ENCODE data around the gene ZNF747.
A peak's percentile ranks its signal among the peaks of the same experiment; 100 is the strongest.

ZNF747 gene

DNA sequence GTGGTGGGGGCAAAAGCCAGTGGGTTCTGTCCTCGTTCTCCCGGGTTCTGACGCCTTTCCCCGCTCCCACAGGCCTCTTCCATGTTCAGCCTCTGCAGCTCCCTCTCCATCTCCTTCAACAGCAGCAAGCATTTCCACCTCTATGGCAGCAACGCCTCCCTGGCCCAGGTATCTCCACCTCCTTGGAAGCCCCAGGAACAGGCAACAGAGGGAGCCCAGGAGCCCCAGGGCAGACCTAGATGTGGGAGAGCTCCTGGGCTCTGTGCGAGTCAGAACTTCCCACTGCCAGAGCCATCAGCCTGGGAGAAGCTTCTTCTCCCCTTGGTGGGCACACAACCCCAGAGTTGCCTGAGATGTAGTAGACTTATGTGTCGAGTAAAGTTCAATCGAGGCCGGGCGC lies 16.1 kb downstream of the ZNF747 start:
- no peak for DNase-seq (ENCODE audit: low spot score)

DNA sequence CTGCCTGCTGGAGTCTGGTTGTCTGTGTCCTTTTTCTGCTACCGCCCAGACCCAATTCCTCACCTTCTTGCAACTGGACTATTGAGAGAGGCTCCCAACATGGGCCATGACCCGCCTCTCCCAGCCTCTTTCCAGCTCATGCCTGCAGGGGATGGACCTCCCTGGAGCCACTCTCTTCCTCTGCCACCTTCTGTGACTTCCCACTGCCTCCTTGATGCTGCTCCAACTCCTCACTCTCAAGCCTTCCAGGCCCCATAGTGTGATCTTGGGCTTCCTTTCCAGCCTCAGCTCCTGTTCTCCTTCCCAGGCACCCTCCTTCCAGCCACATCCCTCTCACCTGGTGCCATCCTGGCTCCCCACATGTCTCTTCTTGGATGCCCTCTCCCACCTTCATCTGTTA lies 19.4 kb downstream of the ZNF747 start:
- no peak for DNase-seq (ENCODE audit: low spot score)

DNA sequence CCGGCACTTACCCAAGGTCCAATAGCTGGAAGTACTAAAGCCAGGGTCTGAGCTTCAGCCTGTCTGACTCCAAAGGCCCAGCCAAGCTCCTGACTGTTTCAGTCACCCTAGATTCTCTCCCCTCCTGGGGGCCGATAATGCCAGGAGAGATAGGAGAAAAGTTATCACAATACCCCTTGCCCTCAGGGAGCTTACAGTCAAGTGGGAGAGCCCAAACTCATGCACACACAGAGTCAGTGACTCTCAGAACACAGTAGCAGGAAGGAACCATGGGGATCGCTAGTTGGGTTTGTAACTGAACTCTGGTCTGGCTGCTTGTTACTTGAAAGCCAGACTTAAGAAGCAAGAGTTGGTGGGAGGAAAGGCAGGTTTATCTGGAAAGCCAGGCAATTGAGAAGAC lies 23.1 kb downstream of the ZNF747 start:
- no peak for DNase-seq (ENCODE audit: low spot score)

DNA sequence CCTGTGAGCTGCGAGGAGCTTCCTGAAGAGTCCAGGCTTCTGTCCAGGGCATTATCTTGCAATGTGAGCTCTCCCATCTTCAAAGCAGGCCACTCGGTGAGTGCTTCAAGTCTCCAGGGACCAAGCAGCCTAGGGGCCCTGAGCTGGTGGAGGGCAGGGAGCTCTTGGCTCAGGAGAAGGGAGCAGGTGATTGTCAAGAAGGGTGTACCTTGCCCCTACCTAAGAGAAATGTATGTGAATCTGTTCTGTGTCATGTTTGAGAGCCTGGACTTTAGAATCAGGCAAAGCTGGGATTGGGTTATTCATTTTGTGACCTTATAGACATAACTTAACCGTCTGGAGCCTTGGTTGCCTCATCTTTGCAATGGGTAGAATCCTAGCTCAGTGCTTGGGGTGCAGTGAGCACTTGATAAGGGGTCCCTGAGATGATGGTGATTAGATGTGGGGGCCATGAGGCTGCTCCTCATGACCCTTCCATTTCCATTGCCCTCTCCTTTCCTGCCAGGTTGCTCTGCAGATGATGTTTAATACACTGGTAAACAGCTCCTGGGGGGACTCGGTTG lies 24.2 kb downstream of the ZNF747 start:
- no peak for DNase-seq (ENCODE audit: low spot score)

DNA sequence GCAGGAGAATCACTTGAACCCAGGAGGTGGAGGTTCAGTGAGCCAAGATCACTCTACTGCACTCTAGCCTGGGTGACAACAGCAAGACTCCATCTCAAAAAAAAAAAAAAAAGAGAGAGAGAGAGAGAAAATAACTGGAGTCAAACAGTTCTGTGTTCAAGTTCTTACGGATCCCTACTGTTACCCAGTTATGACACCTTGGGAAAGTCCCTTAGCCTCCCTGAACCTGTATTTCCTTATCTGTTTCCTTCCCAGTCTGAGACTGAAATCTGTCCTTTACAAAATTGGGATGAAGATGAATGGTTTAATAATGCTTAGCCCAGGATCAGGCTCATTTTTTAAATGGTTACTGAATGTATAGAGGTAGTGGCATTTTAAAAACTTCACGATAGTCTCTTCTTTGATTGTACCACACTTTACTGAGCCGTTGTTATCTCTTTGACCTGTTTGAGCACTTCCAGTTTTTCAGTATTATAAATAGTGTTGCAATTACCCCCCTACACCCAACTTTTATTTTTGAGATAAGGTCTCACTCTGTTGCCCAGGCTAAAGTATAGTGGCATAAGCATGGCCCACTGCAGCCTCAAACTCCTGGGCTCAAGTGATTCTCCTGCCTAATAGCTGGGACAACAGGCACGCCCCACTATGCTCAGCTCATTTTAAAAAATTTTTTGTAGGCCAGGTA lies 25.4 kb downstream of the ZNF747 start:
- DNase-seq (ENCODE audit: low spot score): no peak

DNA sequence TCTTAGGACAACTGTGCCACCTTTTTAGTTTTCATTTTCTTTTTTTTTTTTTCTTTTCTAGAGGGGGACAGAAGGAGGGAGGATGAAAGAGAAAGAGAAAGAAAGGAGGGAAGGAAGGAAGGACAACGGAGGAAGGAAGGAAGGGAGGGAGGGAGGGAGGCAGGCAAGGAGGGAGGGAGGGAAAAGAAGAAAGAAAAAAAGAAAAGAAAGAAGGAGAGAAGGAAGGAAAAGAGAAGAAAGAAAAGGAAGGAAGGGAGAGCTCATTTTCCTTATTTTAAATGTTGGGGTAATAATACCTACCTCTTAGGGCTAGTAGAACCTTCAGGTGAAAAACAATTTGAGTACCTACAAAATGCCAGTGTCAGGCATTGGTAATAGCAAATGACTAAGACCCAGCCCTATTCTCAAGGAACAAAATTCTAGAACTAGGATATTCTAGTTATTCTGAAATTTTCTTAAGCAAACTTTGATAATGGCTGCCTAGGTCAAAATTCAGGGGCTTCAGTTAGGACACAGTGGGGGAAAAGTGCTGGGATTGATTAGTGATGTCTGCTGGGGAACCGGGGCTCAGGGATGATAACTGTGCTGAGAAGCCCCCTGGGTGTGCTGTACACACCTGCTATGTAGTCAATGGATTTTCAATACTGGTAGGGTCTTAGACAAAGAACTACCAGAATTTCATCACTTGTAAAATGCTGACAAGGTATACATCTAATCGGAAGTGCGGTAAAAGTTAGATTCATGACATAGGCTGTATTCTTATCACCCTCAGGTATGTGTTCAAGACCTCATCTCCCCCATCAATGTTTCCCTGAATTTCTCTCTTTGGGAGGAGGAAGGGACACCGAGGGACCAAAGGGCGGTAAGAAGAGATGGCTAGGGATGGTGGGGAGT lies 31.0 kb downstream of the ZNF747 start:
- DNase-seq (ENCODE audit: low spot score): no peak

DNA sequence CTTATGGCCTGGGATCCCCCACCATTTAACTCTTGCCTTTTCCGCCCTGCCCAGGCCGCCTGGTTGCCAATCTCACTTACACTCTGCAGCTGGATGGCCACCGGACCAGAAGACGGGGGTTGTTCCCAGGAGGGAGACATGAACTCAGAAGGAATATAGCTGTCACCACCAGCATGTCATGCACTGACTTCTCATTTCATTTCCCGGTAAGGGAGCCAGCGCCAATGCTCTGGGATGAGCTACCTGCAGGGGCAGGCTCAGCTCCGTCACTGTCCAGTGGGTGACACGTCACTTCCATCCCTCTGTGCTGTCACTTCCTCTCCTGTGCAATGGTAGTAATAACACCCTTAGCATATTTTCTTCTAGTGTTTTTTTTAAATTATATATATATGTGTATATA lies 35.4 kb downstream of the ZNF747 start:
- DNase-seq (ENCODE audit: low spot score): no peak

DNA sequence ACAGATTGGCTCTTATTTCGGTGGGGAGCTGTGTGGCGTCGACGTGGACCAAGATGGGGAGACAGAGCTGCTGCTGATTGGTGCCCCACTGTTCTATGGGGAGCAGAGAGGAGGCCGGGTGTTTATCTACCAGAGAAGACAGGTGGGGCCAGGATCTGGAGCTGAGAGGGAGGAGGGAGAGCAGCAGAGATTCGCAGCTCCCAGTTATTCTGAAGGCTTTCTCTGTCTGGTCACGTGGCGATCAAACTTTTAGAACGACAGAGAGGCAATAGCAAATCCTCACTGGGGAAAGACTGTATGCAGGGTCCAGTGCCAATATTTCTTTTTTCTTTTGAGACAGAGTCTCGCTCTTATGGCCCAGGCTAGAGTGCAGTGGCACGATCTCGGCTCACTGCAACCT lies 39.9 kb downstream of the ZNF747 start:
- no peak for DNase-seq (ENCODE audit: low spot score)

DNA sequence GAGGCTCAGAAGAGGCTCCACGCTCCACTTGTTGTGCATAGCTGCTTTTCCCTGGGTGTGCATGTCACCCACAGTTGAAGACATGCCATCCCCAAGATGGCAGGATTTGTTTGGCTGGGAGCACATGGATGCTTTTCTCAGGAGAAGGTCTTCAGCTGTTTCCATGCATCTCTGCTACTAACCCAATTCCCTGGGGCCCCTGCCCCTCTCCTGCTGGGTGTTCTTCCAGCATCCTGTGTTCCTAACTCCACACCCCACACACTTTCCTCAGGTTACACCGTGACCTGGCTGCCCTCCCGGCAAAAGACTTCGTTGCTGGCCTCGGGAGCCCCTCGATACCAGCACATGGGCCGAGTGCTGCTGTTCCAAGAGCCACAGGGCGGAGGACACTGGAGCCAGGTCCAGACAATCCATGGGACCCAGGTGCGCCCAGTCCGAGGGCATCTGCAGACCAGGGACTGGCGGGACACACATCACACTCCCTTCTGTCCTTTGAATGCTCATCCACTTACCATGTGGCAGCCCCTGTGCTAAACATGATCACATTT lies 40.6 kb downstream of the ZNF747 start:
- DNase-seq (ENCODE audit: low spot score): no peak

DNA sequence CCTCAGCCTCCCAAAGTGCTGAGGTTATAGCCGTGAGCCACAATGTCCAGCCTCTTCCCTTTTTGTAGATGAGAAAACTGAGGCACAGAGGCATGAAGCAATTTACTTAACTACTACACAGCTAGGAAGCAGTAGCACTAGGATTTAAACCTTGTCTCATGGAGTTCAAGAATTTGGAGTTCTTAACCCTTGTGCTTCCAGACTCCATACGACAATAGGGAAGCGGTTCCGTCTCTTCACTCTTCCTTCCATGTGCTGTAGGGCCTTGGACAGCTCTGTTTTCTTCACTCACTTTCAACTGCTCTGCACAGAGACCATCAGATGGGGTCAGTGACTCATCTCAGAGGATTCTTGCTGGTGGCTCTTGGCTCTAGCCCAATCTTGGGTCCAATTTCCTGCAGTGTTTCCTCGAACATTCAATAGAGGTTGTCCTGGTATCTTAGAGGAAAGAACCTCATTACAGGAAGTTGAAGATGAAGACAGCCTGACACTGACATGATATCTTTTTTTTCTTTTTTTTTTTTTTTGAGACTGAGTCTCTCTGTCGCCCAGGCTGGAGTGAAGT lies 42.8 kb downstream of the ZNF747 start:
- DNase-seq (ENCODE audit: low spot score): no peak

DNA sequence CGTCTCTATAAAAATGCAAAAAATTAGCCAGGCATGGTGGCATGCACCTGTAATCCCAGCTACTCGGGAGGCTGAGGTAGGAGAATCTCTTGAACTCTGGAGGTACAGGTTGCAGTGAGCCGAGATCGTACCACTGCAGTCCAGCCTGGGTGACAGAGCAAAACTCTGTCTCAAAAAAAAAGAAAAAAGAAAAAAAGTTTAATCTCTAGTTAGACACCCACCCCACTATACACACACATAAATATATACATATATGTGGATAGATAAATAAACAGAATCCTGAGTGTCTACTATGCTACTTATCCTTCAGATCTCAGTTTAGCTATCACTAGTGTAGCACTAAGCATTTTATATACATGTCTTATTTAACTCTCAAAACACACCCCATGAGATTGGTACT lies 43.4 kb downstream of the ZNF747 start:
- DNase-seq (ENCODE audit: low spot score): no peak

DNA sequence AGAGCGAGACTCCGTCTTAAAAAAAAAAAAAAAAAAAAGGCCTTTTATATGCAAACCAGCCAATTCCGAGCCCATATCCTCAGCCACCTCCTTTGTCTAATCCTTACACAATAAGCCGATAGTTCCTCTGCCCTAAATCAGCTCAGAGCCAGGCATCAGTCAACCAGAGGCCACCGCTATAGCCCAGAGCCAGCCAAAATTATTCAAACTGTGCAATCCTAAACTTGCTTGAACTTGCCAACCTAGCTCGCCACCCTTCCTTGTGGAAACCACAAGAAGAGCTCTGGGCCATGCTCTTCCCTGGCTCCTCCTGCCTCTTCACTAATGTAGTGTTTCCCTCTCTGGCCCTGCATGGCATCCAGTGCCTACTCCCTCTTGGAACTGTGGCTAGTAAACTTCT lies 44.4 kb downstream of the ZNF747 start:
- peak; percentile 26 for DNase-seq (ENCODE audit: low spot score)

DNA sequence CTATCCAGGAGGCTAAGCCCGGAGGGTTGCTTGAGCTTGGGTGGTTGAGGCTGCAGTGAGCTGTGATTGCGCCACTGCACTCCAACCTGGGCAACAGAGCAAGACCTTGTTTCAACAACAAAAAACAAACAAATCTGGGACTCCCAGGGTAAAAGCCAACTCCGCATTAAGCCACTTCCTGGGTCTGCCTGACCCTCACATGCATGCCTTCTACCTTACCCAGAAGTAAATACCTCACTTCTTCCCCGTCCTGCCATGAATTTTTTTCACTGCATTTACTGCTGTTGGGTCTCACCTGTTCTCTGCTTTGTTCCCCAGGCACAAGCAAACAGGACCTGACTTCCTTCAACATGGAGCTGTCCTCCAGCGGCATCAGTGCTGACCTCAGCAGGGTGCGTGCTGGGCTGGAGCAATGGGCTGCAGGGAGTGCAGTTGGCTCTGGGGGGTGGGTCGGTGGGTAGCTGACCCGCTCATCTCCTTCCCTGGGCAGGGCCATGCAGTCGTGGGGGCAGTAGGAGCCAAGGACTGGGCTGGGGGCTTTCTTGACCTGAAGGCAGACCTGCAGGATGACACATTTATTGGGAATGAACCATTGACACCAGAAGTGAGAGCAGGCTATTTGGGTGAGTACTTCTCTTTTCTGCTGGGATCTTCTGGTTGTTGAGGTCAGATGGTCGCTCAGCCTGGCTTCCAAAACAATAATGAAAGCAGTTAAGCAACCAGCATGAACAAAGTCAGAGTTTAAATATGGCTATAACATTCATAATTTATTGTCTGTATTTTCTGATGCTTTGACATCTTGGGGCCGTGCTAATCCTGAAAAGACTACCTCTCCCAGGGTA lies 45.7 kb downstream of the ZNF747 start:
- no peak for DNase-seq (ENCODE audit: low spot score)

DNA sequence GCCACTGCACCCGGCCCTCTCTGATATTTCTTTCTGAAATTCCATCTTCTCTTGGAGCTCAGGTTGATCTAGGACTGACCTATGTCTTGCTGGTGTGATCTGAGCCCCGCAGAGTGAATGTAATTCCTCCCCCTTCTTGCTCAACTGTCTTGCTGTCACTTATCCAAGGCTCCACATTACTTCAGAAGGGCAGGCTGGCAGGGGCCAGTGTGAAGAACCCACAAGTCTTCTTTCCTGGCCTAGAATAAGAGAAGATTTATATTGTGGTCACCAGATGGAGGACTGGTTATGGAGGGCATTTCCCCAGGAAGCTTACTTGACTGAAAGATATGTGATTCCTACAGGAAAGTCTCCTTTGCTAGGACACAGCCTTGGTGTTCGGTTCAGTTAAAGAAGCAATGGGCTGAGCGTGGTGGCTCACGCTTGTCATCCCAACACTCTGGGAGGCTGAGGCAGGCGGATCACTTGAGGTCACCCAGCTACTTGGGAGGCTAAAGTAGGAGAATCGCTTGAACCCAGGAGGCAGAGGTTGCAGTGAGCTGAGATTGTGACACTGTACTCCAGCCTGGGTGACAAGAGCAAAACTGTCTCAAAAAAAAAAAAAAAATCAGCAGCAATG lies 48.7 kb downstream of the ZNF747 start:
- no peak for DNase-seq (ENCODE audit: low spot score)

DNA sequence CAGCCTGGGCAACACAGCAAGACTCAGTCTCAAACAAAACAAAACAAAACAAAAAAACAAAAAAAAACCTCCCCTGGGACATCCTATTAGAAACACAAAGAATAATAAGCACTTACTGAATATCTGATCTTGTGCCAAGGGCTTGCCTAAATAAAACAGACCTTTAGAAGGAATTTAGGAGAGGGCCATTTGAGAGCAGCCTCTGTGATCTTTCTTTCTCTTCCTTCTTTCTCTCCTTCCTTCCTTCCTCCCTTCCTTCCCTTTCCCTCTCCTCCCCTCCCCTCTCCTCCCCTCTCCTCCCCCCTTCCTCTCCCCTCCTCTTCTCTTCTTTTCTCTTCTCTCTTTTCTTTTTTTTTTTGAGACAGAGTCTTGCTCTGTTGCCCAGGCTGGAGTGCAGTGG lies 49.8 kb downstream of the ZNF747 start:
- no peak for DNase-seq (ENCODE audit: low spot score)

DNA sequence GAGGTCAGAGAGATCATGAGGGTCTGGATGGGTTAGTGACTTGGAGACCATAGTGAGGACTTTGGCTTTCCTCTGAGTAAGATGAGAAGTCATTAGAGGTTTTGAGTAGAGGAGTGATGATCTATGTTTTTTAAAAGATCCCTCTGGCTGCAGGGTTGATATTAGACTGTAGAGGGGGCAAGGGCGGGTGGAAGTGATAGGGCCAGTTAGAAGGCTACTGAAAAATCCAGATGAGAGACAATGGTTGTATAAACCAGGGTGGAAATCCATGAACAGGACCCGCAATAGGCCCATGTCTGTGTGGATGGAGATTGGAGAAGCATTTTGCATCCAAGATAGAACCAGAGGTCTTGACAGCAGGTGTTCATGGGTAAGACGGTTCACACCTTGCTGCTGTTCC lies 52.3 kb downstream of the ZNF747 start:
- no peak for DNase-seq (ENCODE audit: low spot score)

DNA sequence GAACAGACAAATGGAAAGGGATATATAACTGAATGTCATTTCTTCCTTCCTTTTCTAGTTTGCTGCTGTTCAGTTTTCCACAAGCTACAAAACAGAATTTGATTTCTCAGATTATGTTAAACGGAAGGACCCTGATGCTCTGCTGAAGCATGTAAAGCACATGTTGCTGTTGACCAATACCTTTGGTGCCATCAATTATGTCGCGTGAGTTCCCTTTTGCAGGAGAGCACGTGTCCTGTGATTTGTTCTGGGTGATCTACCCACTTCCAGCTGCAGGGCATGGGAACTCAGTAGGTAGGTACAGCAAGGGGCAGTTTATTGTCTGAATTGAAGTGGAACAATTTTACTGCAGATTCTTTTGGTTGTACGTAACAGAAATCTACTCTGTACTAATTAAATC lies 53.3 kb downstream of the ZNF747 start:
- no peak for DNase-seq (ENCODE audit: low spot score)

Data from globus pallidus (tissue), 1 donor.